IPS-15b (cell line): ENCODE data around the gene FKBP10.
"Not testable (repeated sequence)": the region's sequence is repeated elsewhere in the genome, so short reads cannot be mapped to it uniquely, and the experiment has no call there.

Source experiments
- H3K27me3 ChIP-seq: one replicate; pipeline ENCODE4 v1.6.1; 2013; ENCODE audit warnings: low read length; ENCODE audit not compliant: control insufficient read depth, insufficient read depth
- H3K36me3 ChIP-seq: one replicate; pipeline ENCODE4 v1.6.1; 2013; ENCODE audit warnings: low read length; ENCODE audit not compliant: control insufficient read depth, insufficient read depth
- H3K4me1 ChIP-seq: one replicate; pipeline ENCODE4 v1.6.1; 2013; ENCODE audit warnings: mild to moderate bottlenecking, low read length; ENCODE audit not compliant: control insufficient read depth, insufficient read depth
- H3K4me3 ChIP-seq: one replicate; pipeline ENCODE4 v1.5.1; 2013; ENCODE audit warnings: low read depth, low read length
- H3K9ac ChIP-seq: one replicate; pipeline ENCODE4 v1.6.1; 2013; ENCODE audit warnings: low read depth, mild to moderate bottlenecking, low read length
- H3K9me3 ChIP-seq: one replicate; pipeline ENCODE4 v1.6.1; 2013; ENCODE audit warnings: mild to moderate bottlenecking, low read length; ENCODE audit not compliant: control insufficient read depth, insufficient read depth

The FKBP10 gene

DNA sequence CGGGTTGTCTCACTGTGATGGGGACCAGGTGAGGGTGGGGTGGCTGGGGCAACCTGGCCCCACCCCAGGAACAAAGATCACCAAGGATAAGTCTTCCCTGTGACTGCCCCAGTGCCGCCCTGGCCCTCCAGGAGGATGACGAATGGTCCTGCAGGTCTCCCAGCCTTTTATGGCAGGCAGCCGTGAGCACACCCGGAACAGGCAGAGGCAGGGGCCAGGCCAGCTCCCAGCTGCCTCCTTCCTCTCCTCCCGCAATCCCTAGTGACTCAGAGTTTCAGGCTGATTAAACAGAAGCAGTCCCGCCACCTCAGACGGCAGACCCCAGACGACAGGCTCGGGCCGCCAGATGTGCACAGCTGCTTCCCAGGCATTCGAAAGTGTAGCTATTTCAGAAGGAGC, 39.6 kb upstream of the FKBP10 start:
- H3K9ac ChIP-seq, result no peak overlapping the region
- no peaks in the 10 kb centered on the region for H3K9me3 ChIP-seq
- no peaks in the 10 kb centered on the region for H3K27me3 ChIP-seq
- peaks cover 16% of the 10 kb centered on the region for H3K4me1 ChIP-seq
- H3K36me3 ChIP-seq, result peaks cover 28% of the 10 kb centered on the region
- H3K4me3 ChIP-seq, result no peak overlapping the region

DNA sequence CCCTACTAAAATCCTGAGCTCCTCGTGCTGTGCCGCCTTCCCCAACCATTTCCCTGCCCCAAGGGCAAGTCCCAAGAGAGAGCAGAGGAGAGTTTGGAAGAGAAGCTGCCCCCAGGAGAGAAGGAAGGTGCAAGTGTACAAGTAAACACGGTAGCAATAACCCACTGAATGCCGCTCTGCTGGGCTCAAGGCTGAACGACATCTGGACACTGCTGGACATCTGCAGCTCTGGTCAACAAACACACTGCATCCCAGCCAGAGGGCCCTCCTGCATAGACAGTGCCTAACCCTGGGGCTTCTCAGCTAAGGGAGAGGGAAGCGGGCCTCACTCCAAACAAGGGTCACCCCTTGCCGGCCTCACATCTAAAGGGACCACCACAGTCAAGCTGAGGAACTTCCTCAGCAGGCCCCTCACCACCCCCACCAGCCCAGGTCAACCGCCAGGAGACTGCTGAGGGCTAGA, 39.0 kb upstream of the FKBP10 start:
- peaks cover 25% of the 10 kb centered on the region for H3K36me3 ChIP-seq
- H3K9me3 ChIP-seq, result no peaks in the 10 kb centered on the region
- peaks cover 16% of the 10 kb centered on the region for H3K4me1 ChIP-seq
- H3K4me3 ChIP-seq, result no peak overlapping the region
- no peak overlapping the region for H3K9ac ChIP-seq
- no peaks in the 10 kb centered on the region for H3K27me3 ChIP-seq

DNA sequence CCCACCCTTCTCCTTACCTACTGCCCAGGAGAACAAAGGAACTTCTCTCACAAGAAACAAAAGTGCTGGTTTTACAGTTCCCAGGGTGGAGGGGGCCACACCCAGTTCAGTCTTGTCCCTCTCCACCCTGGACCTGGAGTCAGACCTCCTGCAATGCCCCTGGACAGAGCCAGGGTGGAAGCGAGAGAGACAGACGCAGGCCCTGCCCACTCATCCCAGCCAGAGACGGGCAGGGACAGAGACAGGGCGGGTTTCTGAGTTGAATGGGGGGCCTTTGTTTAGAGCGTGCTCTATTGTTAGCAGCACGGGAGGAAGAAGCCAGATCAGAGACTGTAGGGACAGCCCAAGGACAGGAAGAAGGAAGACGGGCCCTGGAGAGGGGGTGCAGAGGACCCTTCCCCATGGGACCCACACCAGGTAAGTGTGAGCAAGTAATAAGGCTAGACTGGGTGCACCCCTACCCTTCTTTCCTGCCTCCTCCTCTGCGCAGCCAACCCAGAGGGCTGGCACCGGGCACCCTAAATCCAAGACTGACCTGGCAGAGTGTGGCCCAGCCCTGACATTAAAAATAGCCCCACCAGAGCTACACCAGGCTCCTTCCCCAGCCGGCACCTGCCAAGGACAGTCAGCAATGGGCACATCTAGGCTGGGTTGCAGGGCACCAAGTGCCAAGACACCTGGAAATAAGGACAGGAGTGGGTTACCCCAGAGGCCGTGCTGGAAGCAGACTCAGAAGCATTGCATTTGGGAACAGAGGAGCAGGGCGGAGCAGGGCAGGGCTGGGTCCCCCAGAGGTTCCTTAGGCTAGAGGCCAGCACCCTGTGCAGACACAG, 37.2 kb upstream of the FKBP10 start:
- Histone ChIP-seq H3K4me1 (peaks cover 16% of the 10 kb centered on the region), H3K9me3 (no peaks in the 10 kb centered on the region), H3K27me3 (no peaks in the 10 kb centered on the region), H3K36me3 (peaks cover 12% of the 10 kb centered on the region), H3K9ac (no peak overlapping the region), H3K4me3 (no peak overlapping the region)

DNA sequence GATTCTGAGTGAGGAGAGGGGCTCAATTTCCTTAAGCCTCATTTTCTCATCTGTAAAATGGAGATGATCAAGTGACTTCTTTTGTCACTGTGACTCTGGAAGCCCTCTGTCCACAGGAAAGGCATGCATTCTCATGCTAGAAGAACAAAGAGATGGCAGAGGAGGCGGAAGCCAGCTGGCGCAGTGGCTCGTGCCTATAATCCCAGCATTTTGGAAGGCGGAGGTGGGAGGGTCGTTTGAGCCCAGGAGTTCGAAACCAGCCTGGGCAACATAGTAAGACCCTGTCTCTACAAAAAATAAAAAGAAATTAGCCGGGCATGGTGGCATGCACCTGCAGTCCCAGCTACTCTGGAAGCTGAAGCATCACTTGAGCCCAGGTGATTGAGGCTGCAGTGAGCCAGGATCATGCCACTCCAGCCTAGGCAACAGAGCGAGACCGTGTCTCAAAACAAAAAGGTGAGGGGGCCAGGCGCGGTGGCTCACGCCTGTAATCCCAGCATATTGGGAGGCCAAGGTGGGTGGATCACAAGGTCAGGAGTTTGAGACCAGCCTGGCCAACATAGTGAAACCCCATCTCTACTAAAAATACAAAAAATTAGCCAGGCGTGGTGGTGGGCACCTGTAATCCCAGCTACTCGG, 36.4 kb upstream of the FKBP10 start:
- not testable (repeated sequence) for H3K9me3 ChIP-seq, H3K9ac ChIP-seq, H3K36me3 ChIP-seq, H3K27me3 ChIP-seq, H3K4me3 ChIP-seq
- H3K4me1 ChIP-seq, result peaks cover 16% of the 10 kb centered on the region

DNA sequence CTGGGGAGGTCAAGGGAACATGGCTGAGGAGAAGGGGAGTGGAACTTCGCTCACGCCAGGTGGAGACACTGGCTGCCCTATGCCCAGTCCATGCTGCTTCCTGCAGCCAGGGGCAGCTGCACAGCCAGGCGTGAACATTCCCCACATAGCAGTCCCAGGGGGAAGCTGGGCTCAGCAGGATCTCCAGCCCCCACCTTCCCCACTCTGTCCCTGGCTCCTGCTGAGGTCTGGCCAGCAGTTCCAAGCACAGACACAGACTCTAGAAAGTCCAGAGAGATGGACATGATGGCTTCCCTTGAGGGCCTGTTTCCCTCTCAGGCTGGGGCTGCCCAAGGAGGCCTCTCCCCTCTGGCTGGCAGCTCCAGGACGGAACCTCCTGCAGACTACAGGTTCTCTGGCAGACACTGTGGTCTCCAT, 35.6 kb upstream of the FKBP10 start:
- H3K4me1 ChIP-seq, result peaks cover 17% of the 10 kb centered on the region
- H3K4me3 ChIP-seq, result no peak overlapping the region
- H3K36me3 ChIP-seq, result peaks cover 4% of the 10 kb centered on the region
- H3K27me3 ChIP-seq, result no peaks in the 10 kb centered on the region
- peak overlapping the region; percentile 41 for H3K9ac ChIP-seq
- H3K9me3 ChIP-seq, result no peaks in the 10 kb centered on the region

DNA sequence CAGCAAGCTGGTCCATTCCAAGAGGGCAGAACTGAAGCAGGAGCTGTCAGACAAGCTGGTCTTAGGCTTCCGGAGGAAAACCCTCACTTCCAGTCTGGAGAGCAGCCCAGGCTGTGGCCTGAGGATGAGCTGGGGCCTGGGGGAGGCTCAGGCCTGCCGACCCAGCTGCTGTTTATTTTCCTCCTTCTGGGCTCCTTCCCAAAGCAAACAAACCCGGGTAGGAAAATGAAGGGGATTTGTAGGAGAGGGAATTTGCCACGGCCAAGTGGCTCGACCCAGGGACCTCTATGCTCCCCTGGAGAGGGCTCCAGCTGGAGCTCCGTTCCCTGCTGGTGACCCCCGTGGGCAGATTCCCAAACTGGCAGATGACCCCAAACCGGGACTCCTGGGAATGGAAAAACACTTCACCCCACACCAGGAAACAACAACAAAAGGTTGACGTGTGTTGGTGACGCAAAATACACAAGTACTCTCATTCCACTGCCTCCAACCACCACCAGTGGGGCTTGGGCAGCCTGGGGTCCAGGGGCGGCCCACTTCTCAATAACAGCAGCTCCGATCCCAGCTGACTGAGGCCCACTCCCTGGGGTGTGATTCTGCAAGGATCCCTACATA, 35.1 kb upstream of the FKBP10 start:
- Histone ChIP-seq H3K4me1 (peaks cover 12% of the 10 kb centered on the region), H3K9ac (peak overlapping the region; percentile 41), H3K4me3 (no peak overlapping the region)

DNA sequence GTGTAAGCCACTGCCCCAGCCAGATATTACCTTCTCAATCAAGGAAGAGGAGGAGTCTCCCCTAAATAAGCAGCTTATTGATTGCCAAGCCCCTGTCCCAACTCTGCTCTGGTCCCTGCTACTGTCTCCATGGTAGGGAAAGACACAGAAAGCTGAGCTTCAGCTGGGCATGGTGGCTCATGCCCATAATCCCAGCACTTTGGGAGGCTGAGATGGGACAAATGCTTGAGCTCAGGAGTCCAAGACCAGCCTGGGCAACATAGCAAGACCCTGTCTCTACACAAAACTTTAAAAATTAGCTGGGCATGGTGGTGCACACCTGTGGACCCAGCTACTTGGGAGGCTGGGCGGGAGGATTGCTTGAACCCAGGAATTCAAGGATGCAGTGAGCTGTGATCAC, 32.9 kb upstream of the FKBP10 start:
- peaks cover 11% of the 10 kb centered on the region for H3K4me1 ChIP-seq
- no peak overlapping the region for H3K4me3 ChIP-seq
- H3K9ac ChIP-seq, result no peak overlapping the region
- no peaks in the 10 kb centered on the region for H3K27me3 ChIP-seq
- H3K36me3 ChIP-seq, result no peaks in the 10 kb centered on the region
- no peaks in the 10 kb centered on the region for H3K9me3 ChIP-seq

More for the DNA sequence above, 35.1 kb upstream of the FKBP10 start:
- Histone ChIP-seq H3K27me3 (no peaks in the 10 kb centered on the region), H3K9me3 (no peaks in the 10 kb centered on the region), H3K36me3 (no peaks in the 10 kb centered on the region)

DNA sequence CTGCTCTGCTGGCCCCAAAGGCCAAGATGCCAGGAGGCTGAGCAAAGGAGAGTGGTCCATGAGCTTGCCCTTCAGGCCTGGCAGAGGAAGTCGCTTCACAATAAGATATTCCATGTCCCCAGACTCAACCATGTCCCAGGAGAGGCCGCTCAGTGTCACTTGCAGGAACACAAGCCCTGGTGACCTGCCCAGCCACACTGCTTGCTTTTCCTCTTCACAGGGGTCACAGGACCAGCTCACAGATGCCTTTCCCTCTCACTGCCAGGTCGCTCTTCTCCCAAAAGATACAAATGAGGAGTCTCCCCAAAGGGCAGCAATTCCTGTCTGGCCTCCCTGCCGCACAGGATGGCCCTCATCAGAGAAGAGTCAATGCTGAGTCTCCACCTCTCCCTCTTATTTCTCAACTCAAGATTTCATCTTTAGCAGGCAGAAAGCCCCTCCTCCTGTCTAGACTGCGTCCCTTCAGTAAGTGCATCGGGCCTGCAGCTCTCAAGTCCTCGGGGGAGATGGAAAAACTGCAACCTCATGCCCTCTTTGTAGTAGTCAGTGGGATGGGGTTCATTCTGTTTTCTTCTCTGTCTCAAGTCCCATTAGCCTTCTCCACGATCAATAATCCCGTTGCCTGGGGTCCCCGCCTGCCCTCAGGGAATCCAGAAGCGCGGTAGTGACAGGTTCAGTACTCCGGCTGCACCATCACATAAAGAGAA, 31.2 kb upstream of the FKBP10 start:
- no peak overlapping the region for H3K9ac ChIP-seq
- H3K4me3 ChIP-seq, result no peak overlapping the region
- no peaks in the 10 kb centered on the region for H3K36me3 ChIP-seq
- no peaks in the 10 kb centered on the region for H3K9me3 ChIP-seq
- peaks cover 11% of the 10 kb centered on the region for H3K4me1 ChIP-seq
- H3K27me3 ChIP-seq, result no peaks in the 10 kb centered on the region

DNA sequence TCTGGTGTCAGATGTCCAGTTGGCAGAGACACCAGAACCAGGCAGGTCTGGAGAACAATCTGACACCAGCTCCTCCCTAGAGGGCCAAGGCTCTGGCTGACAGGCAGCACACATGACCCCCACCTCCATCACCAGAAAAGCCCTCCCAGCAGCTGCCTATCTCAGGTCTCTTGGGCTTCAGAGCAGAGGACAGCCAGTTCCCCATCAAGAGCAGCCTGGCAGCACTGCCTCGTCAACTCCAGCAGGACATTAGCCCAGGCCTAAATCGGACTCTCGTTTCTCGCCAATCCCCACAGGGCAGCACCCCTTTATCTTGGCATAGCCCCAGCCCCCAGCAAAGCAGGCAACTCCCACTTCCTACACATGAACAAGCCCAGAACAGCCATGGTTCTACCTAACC, 30.7 kb upstream of the FKBP10 start:
- no peak overlapping the region for H3K9ac ChIP-seq
- peaks cover 14% of the 10 kb centered on the region for H3K4me1 ChIP-seq
- H3K9me3 ChIP-seq, result no peaks in the 10 kb centered on the region
- H3K36me3 ChIP-seq, result no peaks in the 10 kb centered on the region
- no peak overlapping the region for H3K4me3 ChIP-seq
- H3K27me3 ChIP-seq, result no peaks in the 10 kb centered on the region

DNA sequence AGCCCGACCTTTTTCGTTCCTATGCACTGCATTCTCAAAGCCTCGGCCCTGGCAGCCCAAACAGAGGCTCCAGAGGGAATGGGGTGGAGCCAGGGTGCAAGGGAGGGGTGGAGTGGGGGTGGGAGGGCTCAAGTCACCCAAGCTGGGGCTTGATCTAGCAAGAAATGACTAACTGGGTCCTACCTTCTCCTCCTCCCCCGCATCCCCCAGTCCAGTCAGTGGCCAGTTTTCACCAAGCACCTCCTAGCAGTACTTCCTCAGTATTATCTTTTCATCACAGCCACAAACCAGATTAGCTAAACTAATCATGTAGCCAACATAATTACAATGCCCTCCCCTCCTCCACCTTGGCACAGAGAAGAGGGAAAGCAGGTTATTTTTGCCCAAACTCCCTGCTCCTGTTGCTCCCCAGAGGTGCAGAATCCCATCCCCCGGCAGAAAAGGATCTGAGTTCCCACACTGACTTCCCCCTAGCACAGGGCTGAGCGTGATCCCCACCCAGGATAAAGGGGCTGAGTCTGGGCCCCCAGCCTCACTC, 28.5 kb upstream of the FKBP10 start:
- H3K4me3 ChIP-seq, result peak overlapping the region; percentile 53
- no peaks in the 10 kb centered on the region for H3K36me3 ChIP-seq
- peaks cover 5% of the 10 kb centered on the region for H3K27me3 ChIP-seq
- H3K9ac ChIP-seq, result peak overlapping the region; percentile 48
- H3K4me1 ChIP-seq, result peaks cover 15% of the 10 kb centered on the region
- H3K9me3 ChIP-seq, result no peaks in the 10 kb centered on the region

DNA sequence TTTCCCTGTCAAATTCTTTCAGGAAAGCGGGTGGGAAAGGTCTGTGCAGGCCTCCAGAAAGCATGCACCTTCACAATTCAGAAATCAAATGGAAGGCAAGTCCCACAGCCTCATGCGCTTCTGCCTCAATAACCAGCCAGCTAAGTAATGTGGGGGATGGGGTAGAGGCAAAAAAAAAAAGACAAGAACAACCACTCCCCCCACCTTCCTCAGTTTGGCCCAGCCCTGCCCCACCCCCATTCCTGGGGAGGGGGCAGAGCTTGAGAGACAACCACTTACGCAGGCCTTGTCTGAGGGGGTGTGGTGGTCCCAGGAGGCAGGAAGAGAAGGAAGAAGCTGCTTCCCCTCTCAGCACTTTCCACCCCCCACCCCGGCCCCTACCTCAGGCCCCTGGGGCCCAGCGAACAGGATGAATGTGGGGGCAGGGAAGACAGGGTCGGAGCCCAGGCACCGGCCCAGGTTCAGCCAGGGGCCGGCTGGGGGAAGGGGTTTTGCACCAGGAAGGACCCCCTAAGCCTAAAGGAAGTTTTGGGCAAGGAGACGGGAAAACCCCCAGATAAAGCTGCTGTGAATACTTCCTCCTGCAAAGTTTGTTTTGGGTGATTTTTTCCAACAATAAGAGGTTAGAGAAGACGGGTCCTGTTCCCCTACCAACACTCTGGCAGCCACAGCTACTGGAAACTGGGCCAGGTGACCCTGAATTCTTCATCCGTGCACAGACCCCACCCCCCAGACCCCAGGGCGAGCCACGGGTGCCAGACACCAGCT, 27.5 kb upstream of the FKBP10 start:
- Histone ChIP-seq H3K36me3 (no peaks in the 10 kb centered on the region), H3K27me3 (peaks cover 11% of the 10 kb centered on the region), H3K9me3 (no peaks in the 10 kb centered on the region), H3K4me1 (peaks cover 15% of the 10 kb centered on the region), H3K9ac (peak overlapping the region; percentile 60), H3K4me3 (peak overlapping the region; percentile 67)
